A673 (cell line): ENCODE results near the gene STK17B. TPM values are rescaled to one million over a fixed set of nuclear protein-coding genes. Genes with fewer than 3 reads are reported as not detected.
A peak's percentile ranks its signal among the peaks of the same experiment; 100 is the strongest.
"Not testable (repeated sequence)": the region's sequence is repeated elsewhere in the genome, so short reads cannot be mapped to it uniquely, and the experiment has no call there.

Source experiments
- BruUV-seq: library from RNA; stranded (reverse); fragments of 400-500 nt; replicated peaks from 2 replicates; lab custom pipeline; 2021; lab: Mats Ljungman, UMichigan
- CTCF ChIA-PET: fragments of 300-600 bp; sonication (Branson Sonifier 250); formaldehyde crosslinking; loops from one replicate; lab custom pipeline; 2022; ENCODE audit warnings: antibody characterized with exemption; lab: Charles Lee
- POLR2A ChIA-PET: fragments of 300-600 bp; sonication (Branson Sonifier 250); formaldehyde crosslinking; loops from one replicate; lab custom pipeline; 2022; ENCODE audit warnings: antibody characterized with exemption; ENCODE audit not compliant: low non-redundant PET; lab: Charles Lee
- DNase-seq: peaks from one replicate; pipeline ENCODE4 v3.0.0-alpha.2; 2015; ENCODE audit warnings: low spot score
- H3K27ac ChIP-seq: fragments of 200-600 bp; sonication (generic); 2 replicates; pipeline ENCODE4 v1.5.1; 2016; ENCODE audit warnings: mixed run types, low read depth, mild to moderate bottlenecking, mixed read lengths, antibody characterized with exemption, low read length; ENCODE audit not compliant: poor library complexity, severe bottlenecking
- H3K27me3 ChIP-seq: fragments of 200-600 bp; sonication (generic); replicated peaks from 2 replicates; pipeline ENCODE4 v1.6.1; 2017; ENCODE audit warnings: mixed run types, low read depth, mild to moderate bottlenecking, mixed read lengths, antibody characterized with exemption, low read length; ENCODE audit not compliant: insufficient read depth, poor library complexity
- H3K36me3 ChIP-seq: fragments of 200-600 bp; sonication (generic); 2 replicates; pipeline ENCODE4 v1.6.1; 2016; ENCODE audit warnings: mixed run types, mild to moderate bottlenecking, mixed read lengths, antibody characterized with exemption, low read length; ENCODE audit not compliant: insufficient read depth, poor library complexity, severe bottlenecking
- H3K4me1 ChIP-seq: fragments of 200-600 bp; sonication (generic); 2 replicates; pipeline ENCODE4 v1.6.1; 2017; ENCODE audit warnings: mixed run types, mild to moderate bottlenecking, mixed read lengths, antibody characterized with exemption, low read length; ENCODE audit not compliant: insufficient read depth, poor library complexity, severe bottlenecking
- H3K4me3 ChIP-seq: fragments of 200-600 bp; sonication (generic); 2 replicates; pipeline ENCODE4 v1.5.1; 2016; ENCODE audit warnings: low read depth, mixed run types, mild to moderate bottlenecking, mixed read lengths, low read length; ENCODE audit not compliant: poor library complexity, severe bottlenecking
- H3K9me3 ChIP-seq: fragments of 200-600 bp; sonication (generic); 2 replicates; pipeline ENCODE4 v1.6.1; 2016; ENCODE audit warnings: mixed run types, low read depth, mild to moderate bottlenecking, mixed read lengths, antibody characterized with exemption, low read length; ENCODE audit not compliant: poor library complexity, severe bottlenecking
- EZH2 ChIP-seq: fragments of 200-600 bp; sonication (generic); IDR thresholded peaks from 2 replicates; pipeline ENCODE4 v1.6.1; 2017; ENCODE audit warnings: borderline replicate concordance, low read depth, mild to moderate bottlenecking, mixed read lengths, antibody characterized with exemption, low read length; ENCODE audit not compliant: poor library complexity, severe bottlenecking
- intact Hi-C: fragments of 100-400 bp; cut with micrococcal nuclease; formaldehyde crosslinking; loops from one replicate; pipeline ENCODE4 v1.10.0; 2022; ENCODE audit not compliant: unreplicated experiment
- total RNA-seq: library from RNA; stranded (reverse); gene quantifications from 2 replicates; pipeline ENCODE4 v1.2.3, GENCODE V29; 2021
- TF ChIP-seq, protein P1 (sequence below): fragments of 300-800, 200-600 bp; sonication (generic); conservative IDR thresholded peaks from 2 replicates; pipeline ENCODE4 v1.5.1; 2017; ENCODE audit warnings: low read depth, mild to moderate bottlenecking, antibody characterized with exemption, low read length, moderate library complexity, mixed read lengths

Gene STK17B
- total RNA-seq, 1 experiment from 2014 or later, result 18.5 TPM

DNA sequence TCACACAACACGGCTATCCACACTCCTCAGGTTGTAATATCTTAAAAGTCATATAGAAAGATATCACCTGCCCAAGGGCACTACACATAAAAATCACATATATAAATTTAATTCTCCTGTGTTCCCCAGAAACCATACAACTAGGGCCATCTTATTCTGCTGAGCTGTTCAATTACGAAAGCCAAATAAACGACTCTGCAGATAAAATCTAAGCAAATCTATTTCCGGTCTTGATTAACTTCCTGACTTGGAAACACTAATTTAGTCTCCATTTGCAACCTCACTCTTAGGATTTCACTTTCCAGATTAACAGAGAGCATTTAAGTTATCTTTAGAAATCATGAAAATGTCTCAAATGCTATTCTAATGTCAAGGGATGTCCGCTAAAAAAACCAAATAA, 23.9 kb upstream of the STK17B start:
- ChIA-PET CTCF (no interaction called here), POLR2A (no interaction called here)
- no TSS peak for BruUV-seq
- intact Hi-C loops, result no loop called here
- DNase-seq, result peak; percentile 28
- no peak overlapping the region for H3K4me3 ChIP-seq
- TF ChIP-seq, protein P1, sequence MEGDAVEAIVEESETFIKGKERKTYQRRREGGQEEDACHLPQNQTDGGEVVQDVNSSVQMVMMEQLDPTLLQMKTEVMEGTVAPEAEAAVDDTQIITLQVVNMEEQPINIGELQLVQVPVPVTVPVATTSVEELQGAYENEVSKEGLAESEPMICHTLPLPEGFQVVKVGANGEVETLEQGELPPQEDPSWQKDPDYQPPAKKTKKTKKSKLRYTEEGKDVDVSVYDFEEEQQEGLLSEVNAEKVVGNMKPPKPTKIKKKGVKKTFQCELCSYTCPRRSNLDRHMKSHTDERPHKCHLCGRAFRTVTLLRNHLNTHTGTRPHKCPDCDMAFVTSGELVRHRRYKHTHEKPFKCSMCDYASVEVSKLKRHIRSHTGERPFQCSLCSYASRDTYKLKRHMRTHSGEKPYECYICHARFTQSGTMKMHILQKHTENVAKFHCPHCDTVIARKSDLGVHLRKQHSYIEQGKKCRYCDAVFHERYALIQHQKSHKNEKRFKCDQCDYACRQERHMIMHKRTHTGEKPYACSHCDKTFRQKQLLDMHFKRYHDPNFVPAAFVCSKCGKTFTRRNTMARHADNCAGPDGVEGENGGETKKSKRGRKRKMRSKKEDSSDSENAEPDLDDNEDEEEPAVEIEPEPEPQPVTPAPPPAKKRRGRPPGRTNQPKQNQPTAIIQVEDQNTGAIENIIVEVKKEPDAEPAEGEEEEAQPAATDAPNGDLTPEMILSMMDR, result no peak
- no peak for TF ChIP-seq EZH2
- no peaks in the 10 kb centered on the region for H3K36me3 ChIP-seq
- no peaks in the 10 kb centered on the region for H3K9me3 ChIP-seq
- no peak overlapping the region for H3K27ac ChIP-seq
- peaks cover 9% of the 10 kb centered on the region for H3K4me1 ChIP-seq
- H3K27me3 ChIP-seq, result no peaks in the 10 kb centered on the region

DNA sequence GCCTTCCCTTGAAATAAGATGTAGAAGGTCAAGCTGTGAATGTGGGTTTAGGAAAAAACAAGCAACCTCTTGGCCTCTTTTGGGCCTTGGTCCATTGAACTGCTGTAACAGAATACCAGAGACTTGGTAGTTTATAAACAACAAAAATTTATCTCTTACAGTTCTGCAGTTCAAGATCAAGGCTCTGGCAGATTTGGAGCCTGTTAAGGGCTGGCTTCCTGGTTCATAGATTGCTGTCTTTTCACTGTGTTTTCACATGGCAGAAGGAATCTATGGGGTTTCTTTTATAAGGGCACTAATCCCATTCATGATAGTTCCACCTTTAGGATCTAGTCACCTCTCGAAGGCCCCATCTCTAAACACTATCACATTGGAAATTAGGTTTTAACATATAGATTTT, 20.2 kb upstream of the STK17B start:
- Histone ChIP-seq H3K4me3 (no peak overlapping the region), H3K27me3 (no peaks in the 10 kb centered on the region), H3K9me3 (no peaks in the 10 kb centered on the region), H3K36me3 (no peaks in the 10 kb centered on the region), H3K4me1 (peaks cover 9% of the 10 kb centered on the region), H3K27ac (no peak overlapping the region)
- TF ChIP-seq, protein P1, result no peak
- TF ChIP-seq EZH2, result no peak
- POLR2A ChIA-PET, result no interaction called here
- no peak for DNase-seq
- no TSS peak for BruUV-seq
- intact Hi-C loops, result no loop called here
- CTCF ChIA-PET, result no interaction called here

DNA sequence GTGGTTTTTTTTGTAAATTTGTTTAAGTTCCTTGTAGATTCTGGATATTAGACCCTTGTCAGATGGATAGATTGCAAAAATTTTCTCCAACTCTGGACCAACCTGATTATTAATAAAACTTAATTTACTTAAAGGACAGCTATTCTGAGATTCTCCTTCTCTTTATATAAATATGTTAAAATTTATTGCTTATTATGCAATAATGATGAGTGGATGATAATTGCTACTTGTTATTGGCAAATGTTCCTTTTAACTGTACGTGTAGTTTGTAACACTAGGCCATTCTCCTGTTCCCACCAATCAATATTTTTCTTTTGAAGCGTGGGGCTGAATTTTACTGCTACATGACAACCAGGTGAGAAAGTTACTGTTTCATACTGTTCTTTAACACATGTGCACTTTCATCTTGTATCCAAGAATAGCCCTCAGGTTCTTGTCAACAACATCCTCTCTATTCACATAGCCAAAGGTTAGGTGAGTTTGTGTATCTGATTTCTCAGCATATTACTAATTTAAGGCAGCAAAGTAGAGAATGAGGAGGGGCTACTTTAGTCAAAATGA, 16.6 kb upstream of the STK17B start:
- TF ChIP-seq EZH2, result no peak
- TF ChIP-seq, protein P1, result no peak
- Histone ChIP-seq H3K36me3 (no peaks in the 10 kb centered on the region), H3K27ac (no peak overlapping the region), H3K4me3 (no peak overlapping the region), H3K9me3 (no peaks in the 10 kb centered on the region), H3K27me3 (no peaks in the 10 kb centered on the region), H3K4me1 (peaks cover 2% of the 10 kb centered on the region)
- DNase-seq, result no peak
- ChIA-PET CTCF (no interaction called here), POLR2A (interaction anchor here (0.6 kb wide), 1 partner anchor 91 kb away, joined by 6 read pairs; no protein-coding TSS in a partner anchor)
- no TSS peak for BruUV-seq
- intact Hi-C loops, result no loop called here

DNA sequence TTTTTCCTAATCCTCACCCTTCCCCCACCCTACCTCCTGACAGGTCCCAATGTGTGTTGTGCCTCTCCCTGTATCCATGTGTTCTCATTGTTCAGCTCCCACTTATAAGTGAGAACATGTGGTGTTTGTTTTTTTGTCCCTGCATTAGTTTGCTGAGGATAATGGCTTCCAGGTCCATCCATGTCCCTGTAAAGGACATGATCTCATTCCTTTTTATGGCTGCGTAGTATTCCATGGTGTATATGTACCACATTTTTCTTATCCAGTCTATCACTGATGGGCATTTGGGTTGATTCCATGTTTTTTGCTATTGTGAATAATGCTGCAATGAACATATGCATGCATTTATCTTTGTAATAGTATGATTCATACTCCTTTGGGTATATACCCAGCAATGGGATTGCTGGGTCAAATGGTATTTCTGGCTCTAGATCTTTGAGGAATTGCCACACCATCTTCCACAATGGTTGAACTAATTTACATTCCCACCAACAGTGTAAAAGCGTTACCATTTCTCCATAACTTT, 15.9 kb upstream of the STK17B start:
- H3K9me3 ChIP-seq, intact Hi-C loops, H3K27ac ChIP-seq, H3K36me3 ChIP-seq, DNase-seq, H3K27me3 ChIP-seq, BruUV-seq, CTCF ChIA-PET, H3K4me3 ChIP-seq, H3K4me1 ChIP-seq: not testable (repeated sequence)
- POLR2A ChIA-PET, result interaction anchor here (0.6 kb wide), 1 partner anchor 91 kb away, joined by 6 read pairs; no protein-coding TSS in a partner anchor
